Measurements from ENCODE around the gene CHRNA7.

Gene CHRNA7

GRCh38 chr15:32033186-32033890, 3.0 kb downstream of the CHRNA7 start:
- no peak for TF ChIP-seq CTCF (IDR thresholded peaks at IDR 0.05; ENCODE audit: low read depth, low read length, missing control alignments)
- in situ Hi-C loops (cut with HindIII; ENCODE audit: low sequenced_read_pairs), result no loop called here
- no peak for DNase-seq (ENCODE audit: low read depth)
- no peak overlapping the region for H3K4me3 ChIP-seq (ENCODE audit: low read depth, low read length)

- TF ChIP-seq CTCF (IDR thresholded peaks at IDR 0.05; ENCODE audit: low read depth, low read length, missing control alignments), result no peak
- no peak overlapping the region for H3K4me3 ChIP-seq (ENCODE audit: low read depth, low read length)
- in situ Hi-C loops (cut with HindIII; ENCODE audit: low sequenced_read_pairs), result no loop called here
- DNase-seq (ENCODE audit: low read depth), result no peak
Measured at GRCh38 chr15:32034106-32034505, 3.8 kb downstream of the CHRNA7 start.

- DNase-seq (ENCODE audit: low read depth), result no peak
- no peak overlapping the region for H3K4me3 ChIP-seq (ENCODE audit: low read depth, low read length)
- in situ Hi-C loops (cut with HindIII; ENCODE audit: low sequenced_read_pairs), result no loop called here
- no peak for TF ChIP-seq CTCF (IDR thresholded peaks at IDR 0.05; ENCODE audit: low read depth, low read length, missing control alignments)
Measured at GRCh38 chr15:32035285-32035684, 5.0 kb downstream of the CHRNA7 start.

- TF ChIP-seq CTCF (IDR thresholded peaks at IDR 0.05; ENCODE audit: low read depth, low read length, missing control alignments), result no peak
- DNase-seq (ENCODE audit: low read depth), result no peak
- in situ Hi-C loops (cut with HindIII; ENCODE audit: low sequenced_read_pairs), result no loop called here
- H3K4me3 ChIP-seq (ENCODE audit: low read depth, low read length), result no peak overlapping the region
Measured at GRCh38 chr15:32036971-32037370, 6.7 kb downstream of the CHRNA7 start.

GRCh38 chr15:32041294-32041693, 11.0 kb downstream of the CHRNA7 start:
- DNase-seq (ENCODE audit: low read depth), result no peak
- no peak for TF ChIP-seq CTCF (IDR thresholded peaks at IDR 0.05; ENCODE audit: low read depth, low read length, missing control alignments)
- in situ Hi-C loops (cut with HindIII; ENCODE audit: low sequenced_read_pairs), result no loop called here
- no peak overlapping the region for H3K4me3 ChIP-seq (ENCODE audit: low read depth, low read length)

- DNase-seq (ENCODE audit: low read depth), result peak; percentile 37
- TF ChIP-seq CTCF (IDR thresholded peaks at IDR 0.05; ENCODE audit: low read depth, low read length, missing control alignments), result peak; percentile 32
- in situ Hi-C loops (cut with HindIII; ENCODE audit: low sequenced_read_pairs), result no loop called here
- no peak overlapping the region for H3K4me3 ChIP-seq (ENCODE audit: low read depth, low read length)
Measured at GRCh38 chr15:32042269-32042972, 12.1 kb downstream of the CHRNA7 start.

Measured in astrocyte of the cerebellum (primary cell).